WTC11 (cell line): Measurements from ENCODE around the gene HLA-DOB.

ENCODE experiments used
- CTCF ChIP-seq: fragments of 200-600 bp; IDR thresholded peaks from 2 replicates; pipeline ENCODE4 v1.8.0; 2022; ENCODE audit warnings: antibody characterized with exemption
- ESRRA ChIP-seq: sonication (generic); formaldehyde crosslinking; IDR thresholded peaks from 2 replicates; pipeline ENCODE4 v1.8.1; 2022; ENCODE audit warnings: mild to moderate bottlenecking, missing genetic modification reagents, borderline replicate concordance
- FOXJ3 ChIP-seq: sonication (generic); formaldehyde crosslinking; IDR thresholded peaks from 2 replicates; pipeline ENCODE4 v1.9.0; 2021; ENCODE audit warnings: missing genetic modification reagents, mild to moderate bottlenecking, borderline replicate concordance
- IRF1 ChIP-seq: sonication (generic); formaldehyde crosslinking; IDR thresholded peaks from 2 replicates; pipeline ENCODE4 v1.8.0; 2023; ENCODE audit warnings: missing genetic modification reagents
- IRF2 ChIP-seq: sonication (generic); formaldehyde crosslinking; IDR thresholded peaks from 2 replicates; pipeline ENCODE4 v1.8.0; 2022; ENCODE audit warnings: low read depth, missing genetic modification reagents, borderline replicate concordance
- JUN ChIP-seq: sonication (generic); formaldehyde crosslinking; IDR thresholded peaks from 2 replicates; pipeline ENCODE4 v1.8.0; 2023; ENCODE audit warnings: mild to moderate bottlenecking, missing genetic modification reagents
- NFATC4 ChIP-seq: fragments of 250-450 bp; sonication (Bioruptor Pico); IDR thresholded peaks from 2 replicates; pipeline ENCODE4 v1.9.0; 2021; ENCODE audit warnings: mild to moderate bottlenecking
- NR2C2 ChIP-seq: sonication (generic); formaldehyde crosslinking; IDR thresholded peaks from 2 replicates; pipeline ENCODE4 v1.8.0; 2022; ENCODE audit warnings: mild to moderate bottlenecking, missing genetic modification reagents
- PRDM15 ChIP-seq: sonication (generic); formaldehyde crosslinking; IDR thresholded peaks from 2 replicates; pipeline ENCODE4 v1.8.0; 2022; ENCODE audit warnings: missing genetic modification reagents
- TCF7 ChIP-seq: sonication (generic); formaldehyde crosslinking; IDR thresholded peaks from 2 replicates; pipeline ENCODE4 v1.8.0; 2022; ENCODE audit warnings: mild to moderate bottlenecking, low read depth, missing genetic modification reagents, moderate library complexity
- TEAD4 ChIP-seq: sonication (generic); formaldehyde crosslinking; IDR thresholded peaks from 2 replicates; pipeline ENCODE4 v1.8.0; 2022; ENCODE audit warnings: mild to moderate bottlenecking, missing genetic modification reagents
- ZNF232 ChIP-seq: sonication (generic); formaldehyde crosslinking; IDR thresholded peaks from 2 replicates; pipeline ENCODE4 v1.8.0; 2022; ENCODE audit warnings: mild to moderate bottlenecking, missing genetic modification reagents
- TF ChIP-seq, protein P1 (sequence below): sonication (generic); formaldehyde crosslinking; IDR thresholded peaks from 2 replicates; pipeline ENCODE4 v1.8.1; 2023; ENCODE audit warnings: mild to moderate bottlenecking, missing genetic modification reagents, moderate library complexity
- TF ChIP-seq, protein P2 (sequence below): sonication (generic); formaldehyde crosslinking; IDR thresholded peaks from 2 replicates; pipeline ENCODE4 v1.8.0; 2022; ENCODE audit warnings: mild to moderate bottlenecking, missing genetic modification reagents

GRCh38 chr6:32842021-32842650 is 25.3 kb upstream of the HLA-DOB start:
- TF ChIP-seq ESRRA (CRISPR knock-in tag) (no peak), IRF2 (no peak), ZNF232 (CRISPR knock-in tag) (no peak), TEAD4 (CRISPR knock-in tag) (no peak), IRF1 (CRISPR knock-in tag) (no peak), CTCF (no peak), JUN (CRISPR knock-in tag) (no peak), NR2C2 (no peak), PRDM15 (CRISPR knock-in tag) (no peak), FOXJ3 (CRISPR knock-in tag) (no peak), NFATC4 (CRISPR knock-in tag) (no peak), TCF7 (CRISPR knock-in tag) (no peak)
- TF ChIP-seq, protein P1, sequence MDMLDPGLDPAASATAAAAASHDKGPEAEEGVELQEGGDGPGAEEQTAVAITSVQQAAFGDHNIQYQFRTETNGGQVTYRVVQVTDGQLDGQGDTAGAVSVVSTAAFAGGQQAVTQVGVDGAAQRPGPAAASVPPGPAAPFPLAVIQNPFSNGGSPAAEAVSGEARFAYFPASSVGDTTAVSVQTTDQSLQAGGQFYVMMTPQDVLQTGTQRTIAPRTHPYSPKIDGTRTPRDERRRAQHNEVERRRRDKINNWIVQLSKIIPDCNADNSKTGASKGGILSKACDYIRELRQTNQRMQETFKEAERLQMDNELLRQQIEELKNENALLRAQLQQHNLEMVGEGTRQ (CRISPR knock-in tag) = no peak
- TF ChIP-seq, protein P2, sequence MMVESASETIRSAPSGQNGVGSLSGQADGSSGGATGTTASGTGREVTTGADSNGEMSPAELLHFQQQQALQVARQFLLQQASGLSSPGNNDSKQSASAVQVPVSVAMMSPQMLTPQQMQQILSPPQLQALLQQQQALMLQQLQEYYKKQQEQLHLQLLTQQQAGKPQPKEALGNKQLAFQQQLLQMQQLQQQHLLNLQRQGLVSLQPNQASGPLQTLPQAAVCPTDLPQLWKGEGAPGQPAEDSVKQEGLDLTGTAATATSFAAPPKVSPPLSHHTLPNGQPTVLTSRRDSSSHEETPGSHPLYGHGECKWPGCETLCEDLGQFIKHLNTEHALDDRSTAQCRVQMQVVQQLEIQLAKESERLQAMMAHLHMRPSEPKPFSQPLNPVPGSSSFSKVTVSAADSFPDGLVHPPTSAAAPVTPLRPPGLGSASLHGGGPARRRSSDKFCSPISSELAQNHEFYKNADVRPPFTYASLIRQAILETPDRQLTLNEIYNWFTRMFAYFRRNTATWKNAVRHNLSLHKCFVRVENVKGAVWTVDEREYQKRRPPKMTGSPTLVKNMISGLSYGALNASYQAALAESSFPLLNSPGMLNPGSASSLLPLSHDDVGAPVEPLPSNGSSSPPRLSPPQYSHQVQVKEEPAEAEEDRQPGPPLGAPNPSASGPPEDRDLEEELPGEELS (CRISPR knock-in tag) = no peak
